K562 (cell line): Measurements from ENCODE around the gene UGT1A5. TPM values are rescaled to one million over a fixed set of nuclear protein-coding genes. Genes with fewer than 3 reads are reported as not detected.

Experiments
- CBX8 ChIP-seq: fragments of 200-600 bp; sonication (generic); IDR thresholded peaks from 2 replicates; pipeline ENCODE4 v1.6.1; 2012; ENCODE audit warnings: borderline replicate concordance, mixed run types, low read depth, mild to moderate bottlenecking, moderate library complexity, mixed read lengths, low read length, control low read depth, inconsistent platforms; ENCODE audit not compliant: poor library complexity, severe bottlenecking; ENCODE audit errors: extremely low read depth
- CEBPB ChIP-seq: fragments of 450-650 bp; IDR thresholded peaks from 2 replicates; pipeline ENCODE4 v1.6.1; 2016; ENCODE audit warnings: missing genetic modification characterization, missing compliant biosample characterization
- CREBBP ChIP-seq: IDR thresholded peaks from one replicate; pipeline ENCODE4 v1.6.1; 2012; ENCODE audit warnings: low read depth, mild to moderate bottlenecking, control low read depth, inconsistent platforms, low read length
- KLF16 ChIP-seq: IDR thresholded peaks from 2 replicates; pipeline ENCODE4 v1.6.1; 2016; ENCODE audit warnings: antibody characterized with exemption
- MEIS2 ChIP-seq: fragments of 450-650 bp; IDR thresholded peaks from 2 replicates; pipeline ENCODE4 v1.6.1; 2014; ENCODE audit warnings: mild to moderate bottlenecking; ENCODE audit not compliant: partially characterized antibody
- NCOR1 ChIP-seq: fragments of 450-650 bp; IDR thresholded peaks from 2 replicates; pipeline ENCODE4 v1.6.1; 2016; ENCODE audit warnings: mild to moderate bottlenecking, moderate library complexity
- PRPF4 ChIP-seq: fragments of 200-400 bp; formaldehyde crosslinking; IDR thresholded peaks from one replicate; pipeline ENCODE4 v1.6.1; 2017; ENCODE audit warnings: low read length, low read depth, mild to moderate bottlenecking; ENCODE audit not compliant: insufficient read depth, poor library complexity, severe bottlenecking
- RERE ChIP-seq: sonication (generic); formaldehyde crosslinking; IDR thresholded peaks from 2 replicates; pipeline ENCODE4 v1.8.0; 2023; ENCODE audit warnings: missing genetic modification reagents, mild to moderate bottlenecking, borderline replicate concordance
- TCF3 ChIP-seq: sonication (generic); formaldehyde crosslinking; IDR thresholded peaks from 2 replicates; pipeline ENCODE4 v1.4.0; 2020; ENCODE audit warnings: mild to moderate bottlenecking, missing genetic modification reagents
- ZNF57 ChIP-seq: fragments of 450-650 bp; formaldehyde crosslinking; IDR thresholded peaks from 2 replicates; pipeline ENCODE4 v1.4.0; 2020; ENCODE audit warnings: mild to moderate bottlenecking, moderate library complexity
- ZNF583 ChIP-seq: fragments of 250-450 bp; sonication (Bioruptor Pico); IDR thresholded peaks from 2 replicates; pipeline ENCODE4 v1.4.0; 2020
- ZNF592 ChIP-seq: fragments of 450-650 bp; IDR thresholded peaks from 2 replicates; pipeline ENCODE4 v1.6.1; 2017; ENCODE audit warnings: antibody characterized with exemption, mild to moderate bottlenecking
- polyA plus RNA-seq, 8 experiments: library from polyadenylated mRNA; depleted of rRNA in 4 of 8; stranded (reverse) in 5 of 8; unstranded in 3 of 8; fragments of >200 nt; fragmentation: Nextera tagmentation in 2 of 8; fragmentation: Illumina TruSeq in 1 of 8; extraction: Ambion mirVana in 2 of 8; extraction: Trizol in 1 of 8; gene quantifications; 2 replicates each; pipeline versions ENCODE4 v1.2.1 to v1.2.3, GENCODE V29; 2011 to 2014; ENCODE audit warnings: inconsistent platforms in 1 of 8, missing spikeins in 1 of 8
- total RNA-seq, 7 experiments: library from RNA; depleted of rRNA in 6 of 7; stranded (reverse); fragments of >200 nt in 6 of 7; fragmentation: Illumina TruSeq in 2 of 7; extraction: Trizol in 2 of 7; gene quantifications; 2 replicates each; pipeline versions ENCODE4 v1.2.1 to v1.2.3, GENCODE V29; 2011 to 2021; ENCODE audit warnings: low replicate concordance in 1 of 7
- TF ChIP-seq, protein P1 (sequence below): fragments of 250-450 bp; sonication (Bioruptor Pico); IDR thresholded peaks from 2 replicates; pipeline ENCODE4 v1.5.0; 2020; ENCODE audit warnings: mild to moderate bottlenecking, borderline replicate concordance

The UGT1A5 gene
- total and polyA plus RNA-seq, 9 of the 15 experiments (the other 6 are each of a cell fraction or from before 2014, with no cell fraction given) = not detected

DNA sequence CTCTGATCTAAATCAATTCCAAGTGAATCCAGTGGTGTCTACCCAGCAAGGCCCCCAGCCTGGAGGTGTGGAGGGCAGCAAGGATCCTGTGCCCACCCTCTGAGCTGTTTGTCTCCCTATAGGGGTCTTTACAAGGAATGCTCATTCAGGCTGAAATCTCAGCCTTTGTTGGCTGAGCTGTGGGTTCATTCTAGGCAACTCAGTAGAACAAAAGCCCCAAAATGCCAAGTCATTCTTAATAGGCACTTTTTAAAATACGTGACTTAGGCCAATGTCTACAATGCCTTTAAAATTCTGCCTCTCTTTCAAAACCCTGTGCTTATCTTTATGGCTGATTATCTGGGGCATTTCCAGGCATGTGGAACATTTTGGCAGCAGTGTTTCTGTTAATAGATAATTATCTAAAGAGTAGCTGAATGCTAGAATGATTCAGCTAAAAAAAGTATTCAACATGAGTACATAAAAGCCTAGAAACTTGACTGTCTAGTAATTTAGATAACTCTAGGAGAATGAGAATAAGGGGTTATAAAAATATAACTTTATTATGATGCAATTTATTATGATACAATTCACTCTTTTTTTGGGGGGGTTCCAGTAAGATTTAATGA, 12.6 kb upstream of the UGT1A5 start (continued):
- no peak for TF ChIP-seq RERE (CRISPR knock-in tag)
- TF ChIP-seq ZNF57 (CRISPR knock-in tag) = no peak
- no peak for TF ChIP-seq CREBBP
- no peak for TF ChIP-seq ZNF583 (CRISPR knock-in tag)
- TF ChIP-seq, protein P1, sequence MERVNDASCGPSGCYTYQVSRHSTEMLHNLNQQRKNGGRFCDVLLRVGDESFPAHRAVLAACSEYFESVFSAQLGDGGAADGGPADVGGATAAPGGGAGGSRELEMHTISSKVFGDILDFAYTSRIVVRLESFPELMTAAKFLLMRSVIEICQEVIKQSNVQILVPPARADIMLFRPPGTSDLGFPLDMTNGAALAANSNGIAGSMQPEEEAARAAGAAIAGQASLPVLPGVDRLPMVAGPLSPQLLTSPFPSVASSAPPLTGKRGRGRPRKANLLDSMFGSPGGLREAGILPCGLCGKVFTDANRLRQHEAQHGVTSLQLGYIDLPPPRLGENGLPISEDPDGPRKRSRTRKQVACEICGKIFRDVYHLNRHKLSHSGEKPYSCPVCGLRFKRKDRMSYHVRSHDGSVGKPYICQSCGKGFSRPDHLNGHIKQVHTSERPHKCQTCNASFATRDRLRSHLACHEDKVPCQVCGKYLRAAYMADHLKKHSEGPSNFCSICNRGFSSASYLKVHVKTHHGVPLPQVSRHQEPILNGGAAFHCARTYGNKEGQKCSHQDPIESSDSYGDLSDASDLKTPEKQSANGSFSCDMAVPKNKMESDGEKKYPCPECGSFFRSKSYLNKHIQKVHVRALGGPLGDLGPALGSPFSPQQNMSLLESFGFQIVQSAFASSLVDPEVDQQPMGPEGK (CRISPR knock-in tag) = no peak
- TF ChIP-seq CEBPB = peak; percentile 67; the same call in 1 of the 2 replicates
- no peak for TF ChIP-seq KLF16
- no peak for TF ChIP-seq MEIS2
- TF ChIP-seq ZNF592 = peak; percentile 63; the same call in 1 of the 2 replicates
- peak; percentile 24; the same call in 1 of the 2 replicates for TF ChIP-seq NCOR1
- TF ChIP-seq CBX8 = no peak
- no peak for TF ChIP-seq PRPF4
- TF ChIP-seq TCF3 (CRISPR knock-in tag) = no peak
